Measurements from ENCODE around the gene TMPRSS6.

Gene TMPRSS6

DNA sequence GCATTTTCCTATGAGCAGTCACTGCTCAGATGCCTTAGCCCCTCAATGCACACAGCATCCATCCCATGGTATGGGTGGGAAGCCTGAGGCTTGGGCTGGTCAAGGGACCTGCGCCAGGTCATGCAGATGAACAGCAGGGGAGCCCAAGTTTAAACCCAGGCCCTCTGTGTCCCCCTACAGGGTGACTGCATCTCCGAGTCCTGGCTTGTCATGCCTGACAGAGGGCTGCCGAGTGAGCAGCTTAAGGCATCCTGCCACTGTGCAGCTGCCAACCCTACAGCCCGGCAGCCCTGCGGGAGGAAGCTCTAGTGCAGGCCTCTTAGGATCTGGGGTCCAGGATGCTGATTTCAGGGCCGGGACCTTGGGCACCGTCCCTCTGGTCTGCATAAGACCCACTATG lies 30.2 kb upstream of the TMPRSS6 start:
- DNase-seq: no peak

DNA sequence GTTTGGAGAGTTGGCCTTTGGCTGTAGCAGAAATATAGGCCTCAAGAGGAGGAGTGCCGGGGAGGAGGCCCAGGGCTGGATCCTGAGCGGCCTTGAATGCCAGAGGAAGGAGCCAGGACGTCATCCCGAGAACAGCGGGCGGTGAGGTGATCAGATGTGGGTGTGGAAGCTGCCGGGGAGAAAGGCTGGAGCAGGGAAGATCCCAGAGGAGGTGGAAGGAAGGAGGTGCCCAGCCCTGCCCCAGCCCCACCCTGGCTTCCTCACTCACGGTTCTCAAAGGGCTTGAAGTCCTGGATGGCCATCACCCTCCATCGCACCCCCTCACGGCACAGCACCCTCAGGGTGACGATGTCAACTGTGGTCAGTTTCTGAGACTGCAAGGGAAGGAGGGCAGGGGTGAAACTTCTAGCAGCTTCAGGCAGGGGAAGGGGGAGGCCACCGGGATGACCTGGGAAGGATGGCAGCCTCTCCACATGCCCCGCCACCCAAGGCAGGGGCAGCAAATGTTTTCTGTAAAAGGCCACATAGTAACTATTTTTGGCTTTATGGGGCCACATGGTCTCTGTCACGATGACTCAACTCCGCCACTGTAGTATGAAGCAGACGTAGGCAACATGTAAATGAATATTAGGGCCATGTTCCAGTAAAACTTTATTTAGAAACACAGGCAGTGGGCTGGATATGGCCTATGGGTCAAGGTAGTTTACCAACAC lies 29.5 kb upstream of the TMPRSS6 start:
- DNase-seq: no peak

GRCh38 chr22:37137903-37138665 lies 28.6 kb upstream of the TMPRSS6 start:
- DNase-seq: no peak

GRCh38 chr22:37137131-37137530 lies 27.6 kb upstream of the TMPRSS6 start:
- no peak for DNase-seq

DNA sequence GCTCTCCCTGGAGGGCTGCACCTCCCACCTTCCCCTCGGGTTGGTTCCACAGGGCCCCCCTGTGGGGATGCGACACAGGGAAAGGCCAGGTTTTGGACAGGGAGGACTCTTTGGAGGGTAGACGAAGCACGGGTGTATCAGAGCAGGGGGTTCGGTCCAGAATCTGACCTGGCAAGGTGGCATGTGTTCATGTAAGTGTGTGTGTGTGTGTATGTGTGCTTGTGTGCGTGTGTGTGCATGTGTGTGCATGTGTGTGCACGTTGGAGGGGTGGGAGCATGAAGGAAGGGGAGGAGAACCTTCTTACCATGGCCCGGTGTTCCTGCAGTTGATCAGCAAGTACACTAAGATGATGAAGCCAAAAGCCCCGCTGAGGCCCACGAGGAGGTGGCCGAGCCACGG lies 25.5 kb upstream of the TMPRSS6 start:
- no peak for DNase-seq

GRCh38 chr22:37133304-37134018 lies 23.9 kb upstream of the TMPRSS6 start:
- DNase-seq: no peak

DNA sequence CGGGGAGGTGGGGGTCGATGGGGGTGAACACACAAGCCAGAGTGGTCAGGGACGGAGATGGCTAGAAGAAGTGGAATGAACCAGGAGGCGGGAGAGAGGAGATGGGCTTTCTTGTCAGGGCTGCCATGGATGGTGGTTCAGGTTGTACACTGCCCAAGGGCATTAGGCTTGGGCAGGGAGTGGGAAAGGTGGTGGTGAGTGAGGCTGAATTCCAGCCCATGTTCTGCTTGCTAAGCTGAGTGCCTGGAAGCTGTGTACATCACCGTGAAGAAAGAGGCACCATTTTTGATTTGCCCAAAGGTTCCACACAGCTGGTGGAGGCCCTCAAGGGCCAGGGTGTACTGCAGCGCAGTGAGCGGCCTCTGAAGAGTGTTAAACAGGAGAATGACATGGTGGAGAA lies 23.3 kb upstream of the TMPRSS6 start:
- DNase-seq: no peak

- no peak for DNase-seq
Measured at GRCh38 chr22:37129866-37130441, 20.4 kb upstream of the TMPRSS6 start.

GRCh38 chr22:37128555-37129281 lies 19.2 kb upstream of the TMPRSS6 start:
- DNase-seq: no peak

GRCh38 chr22:37127350-37127878 lies 17.9 kb upstream of the TMPRSS6 start:
- no peak for DNase-seq

- DNase-seq: peak; percentile 30
Measured at GRCh38 chr22:37126882-37127281, 17.4 kb upstream of the TMPRSS6 start.

- no peak for DNase-seq
Measured at GRCh38 chr22:37126383-37126782, 16.9 kb upstream of the TMPRSS6 start.

DNA sequence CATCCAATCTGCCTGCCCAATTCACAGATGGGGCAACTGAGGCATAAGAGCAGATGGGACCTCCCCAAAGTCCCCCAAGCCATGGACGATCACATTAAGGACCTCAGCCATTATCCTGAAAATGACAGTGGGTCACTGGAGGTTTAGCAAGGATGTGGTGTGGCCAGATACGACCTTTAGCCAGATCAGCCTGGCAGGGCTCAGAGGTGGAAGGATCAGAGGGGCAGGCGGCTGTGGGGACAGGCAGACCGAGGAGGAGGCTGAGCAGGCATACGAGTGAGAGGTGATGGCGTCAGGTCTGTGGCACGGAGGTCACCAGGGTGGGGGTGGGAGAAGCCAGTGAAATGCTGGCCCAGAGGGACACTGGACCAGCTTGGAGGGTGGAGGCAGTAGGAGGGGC lies 14.1 kb upstream of the TMPRSS6 start:
- no peak for DNase-seq

GRCh38 chr22:37122598-37123180 lies 13.2 kb upstream of the TMPRSS6 start:
- DNase-seq: no peak

DNA sequence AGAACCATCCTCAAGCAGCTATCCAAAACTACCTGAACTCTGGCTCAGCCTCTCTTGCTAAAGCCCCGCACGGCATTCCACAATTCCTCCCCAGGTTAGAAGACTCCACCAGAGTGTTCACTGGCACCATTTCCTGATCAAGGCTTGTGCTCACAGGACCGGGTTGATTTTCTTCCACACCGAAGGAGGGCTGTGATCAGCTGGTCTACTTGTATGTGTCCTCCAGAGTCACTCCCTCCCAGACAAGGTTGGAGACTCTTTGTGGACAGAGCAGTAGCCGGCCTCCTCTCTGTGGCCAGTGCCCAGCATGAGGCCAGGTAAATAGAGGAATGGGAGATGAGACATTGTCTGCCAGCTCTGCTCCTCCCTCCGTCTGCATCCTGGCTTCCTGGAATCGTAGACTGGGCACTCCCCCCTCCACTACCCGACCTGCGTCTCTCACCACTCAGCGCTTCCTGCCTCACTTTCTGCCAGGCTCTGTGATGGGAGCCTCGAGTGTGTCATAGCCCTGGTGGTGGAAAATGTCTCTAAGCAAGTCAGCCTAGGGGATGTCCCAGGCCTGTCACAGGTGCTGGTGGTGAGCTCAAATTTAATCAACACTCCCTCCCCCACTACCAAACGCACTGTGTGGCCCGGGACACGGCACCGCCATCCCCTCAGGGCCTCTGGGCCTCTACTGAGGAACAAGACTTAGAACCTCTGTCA lies 12.5 kb upstream of the TMPRSS6 start:
- DNase-seq: peak; percentile 58

DNA sequence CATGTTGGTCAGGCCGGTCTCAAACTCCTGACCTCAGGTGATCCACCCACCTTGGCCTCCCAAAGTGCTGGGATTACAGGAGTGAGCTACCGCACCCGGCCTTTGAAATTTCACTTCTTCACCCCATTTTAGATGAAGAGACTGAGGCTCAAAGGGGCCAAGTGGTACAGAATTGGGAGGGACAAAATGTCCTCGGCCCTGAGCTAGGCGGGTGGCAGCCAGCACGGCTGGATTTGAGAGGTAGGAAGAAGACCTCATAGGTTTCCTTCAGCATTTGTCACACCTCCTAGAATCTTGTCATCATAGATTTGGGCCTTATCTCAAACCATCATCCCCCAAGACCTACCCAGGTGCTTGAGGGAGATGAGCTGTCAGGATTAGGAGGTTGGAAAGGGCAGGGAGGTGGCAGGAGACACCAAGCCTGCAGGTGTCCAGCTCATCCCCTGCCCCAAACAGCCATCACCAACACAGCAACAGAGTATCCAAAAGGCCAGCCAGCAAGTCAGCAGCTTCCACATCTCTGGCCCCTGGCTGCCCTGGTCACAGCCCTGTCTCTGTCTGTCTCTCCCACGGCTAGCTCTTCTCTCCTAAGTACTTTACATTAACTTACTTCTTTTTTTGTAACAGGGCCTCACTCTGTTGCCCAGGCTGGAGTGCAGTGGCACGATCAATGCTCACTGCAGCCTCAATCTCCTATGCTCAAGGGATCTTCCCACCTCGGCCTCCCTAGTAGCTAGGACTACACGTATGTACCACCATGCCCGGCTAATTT lies 11.2 kb upstream of the TMPRSS6 start:
- DNase-seq: no peak

DNA sequence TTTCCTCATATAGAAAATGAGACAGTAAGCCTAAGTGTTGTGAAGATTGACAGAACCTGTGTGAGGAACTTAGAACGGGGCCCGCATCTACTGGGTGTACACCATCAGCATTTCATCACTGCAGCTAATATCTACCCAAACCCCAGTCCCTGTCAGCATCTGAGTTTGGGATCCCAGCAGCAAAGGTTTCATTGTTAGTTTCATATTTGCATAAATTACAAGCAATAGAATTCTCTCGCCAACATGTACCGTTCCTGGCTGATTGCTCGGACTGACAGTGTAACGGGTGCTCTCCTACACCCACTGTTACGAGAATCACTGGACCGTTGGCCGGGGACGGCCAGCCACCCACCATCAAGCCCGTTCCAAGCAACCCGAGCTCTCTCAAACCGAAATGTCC lies 10.4 kb upstream of the TMPRSS6 start:
- no peak for DNase-seq

- DNase-seq: no peak
Measured at GRCh38 chr22:37118083-37118482, 8.6 kb upstream of the TMPRSS6 start.

DNA sequence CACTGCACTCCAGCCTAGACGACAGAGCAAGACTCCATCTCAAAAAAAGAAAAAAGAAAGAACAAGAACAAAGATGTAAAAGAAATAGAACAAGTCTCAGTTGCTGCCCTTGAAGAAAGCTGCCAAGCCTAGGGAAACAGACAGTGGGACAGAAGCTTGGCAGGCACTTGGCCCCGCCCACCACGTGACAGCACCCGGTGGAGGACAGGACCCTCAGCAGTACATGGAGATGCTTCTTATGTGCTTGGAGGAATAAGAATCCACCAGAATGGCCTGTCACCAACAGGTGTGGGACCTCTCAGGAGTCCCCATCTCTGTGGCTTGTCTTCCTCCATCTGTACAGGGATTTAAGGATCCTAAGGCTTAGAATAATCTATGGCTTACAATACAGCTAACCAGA lies 7.6 kb upstream of the TMPRSS6 start:
- DNase-seq: no peak

- DNase-seq: no peak
Measured at GRCh38 chr22:37115032-37115431, 5.5 kb upstream of the TMPRSS6 start.

DNA sequence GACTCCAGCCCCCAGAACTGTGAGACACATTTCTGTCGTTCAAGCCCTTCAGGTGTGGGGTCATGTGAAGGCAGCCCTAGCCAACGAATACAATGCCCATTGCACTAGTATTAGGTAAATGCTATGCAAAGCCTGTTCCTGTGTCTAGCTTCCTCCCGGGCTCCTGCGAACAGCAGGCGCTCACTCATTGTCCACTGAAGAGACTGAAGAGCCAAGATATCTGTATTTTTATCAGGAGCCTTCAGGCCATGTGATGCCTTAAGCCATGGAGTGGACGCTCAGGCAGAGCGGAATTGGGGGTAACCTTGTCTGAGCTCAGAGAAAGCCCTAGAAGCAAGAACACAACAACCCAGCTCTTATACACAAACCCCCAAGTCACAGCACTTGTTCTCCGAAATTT lies 4.2 kb upstream of the TMPRSS6 start:
- DNase-seq: no peak

Data from RPMI8226 (cell line).